Liver (tissue), 9 donors: ENCODE data around the gene SMOC1. TPM values are rescaled to one million over a fixed set of nuclear protein-coding genes. Genes with fewer than 3 reads are reported as not detected.

Experiments used
- DNase-seq: peaks from one replicate; pipeline ENCODE4 v3.0.0-alpha.2; 2017; ENCODE audit warnings: low spot score
- H3K27ac ChIP-seq, 2 donors: one replicate each; pipeline ENCODE4 v1.7.0; 2013; ENCODE audit warnings: inconsistent platforms in 2 of 2, low read length in 2 of 2, control low read depth in 1 of 2, low read depth in 1 of 2, mild to moderate bottlenecking in 1 of 2
- H3K27me3 ChIP-seq, 4 donors: one replicate each; pipeline versions ENCODE4 v1.6.1 to v1.7.0; 2013; ENCODE audit warnings: low read length in 3 of 4, inconsistent platforms in 1 of 4, mild to moderate bottlenecking in 1 of 4, moderate library complexity in 1 of 4; ENCODE audit not compliant: control insufficient read depth in 4 of 4, insufficient read depth in 4 of 4
- H3K36me3 ChIP-seq, 4 donors: one replicate each; pipeline versions ENCODE4 v1.6.1 to v1.7.0; 2013; ENCODE audit warnings: low read length in 3 of 4, mild to moderate bottlenecking in 3 of 4, low read depth in 1 of 4, moderate library complexity in 1 of 4; ENCODE audit not compliant: control insufficient read depth in 4 of 4, insufficient read depth in 3 of 4
- H3K4me1 ChIP-seq, 4 donors: one replicate each; pipeline versions ENCODE4 v1.6.1 to v1.7.0; 2013; ENCODE audit warnings: low read length in 3 of 4, mild to moderate bottlenecking in 3 of 4, moderate library complexity in 1 of 4; ENCODE audit not compliant: control insufficient read depth in 4 of 4, insufficient read depth in 4 of 4
- H3K4me3 ChIP-seq, 3 donors: one replicate each; pipeline versions ENCODE4 v1.6.1 to v1.7.0; 2013; ENCODE audit warnings: low read length in 3 of 3, control low read depth in 1 of 3, low read depth in 1 of 3, mild to moderate bottlenecking in 1 of 3
- H3K9ac ChIP-seq, 2 donors: one replicate each; pipeline ENCODE4 v1.7.0; 2013; ENCODE audit warnings: low read length in 2 of 2, mild to moderate bottlenecking in 2 of 2, moderate library complexity in 2 of 2, control low read depth in 1 of 2, low read depth in 1 of 2
- H3K9me3 ChIP-seq, 4 donors: one replicate each; pipeline versions ENCODE4 v1.6.1 to v1.7.0; 2013; ENCODE audit warnings: low read length in 3 of 4; ENCODE audit not compliant: control insufficient read depth in 4 of 4
- ATF3 ChIP-seq: IDR thresholded peaks from 2 replicates; pipeline ENCODE4 v1.6.1; 2016; ENCODE audit warnings: antibody characterized with exemption
- CTCF ChIP-seq: fragments of 150-350 bp; IDR thresholded peaks from 2 replicates; pipeline ENCODE4 v1.5.1; 2017; ENCODE audit warnings: improper control_type of control experiment, low read depth, low read length; ENCODE audit not compliant: missing input control
- EGR1 ChIP-seq, 2 donors: IDR thresholded peaks; 2 replicates each; pipeline ENCODE4 v1.6.1; 2016 to 2018; ENCODE audit warnings: antibody characterized with exemption in 2 of 2, low read depth in 2 of 2
- FOXA1 ChIP-seq: IDR thresholded peaks from 2 replicates; pipeline ENCODE4 v1.6.1; 2016; ENCODE audit warnings: antibody characterized with exemption
- FOXA2 ChIP-seq: IDR thresholded peaks from 2 replicates; pipeline ENCODE4 v1.6.1; 2016; ENCODE audit warnings: antibody characterized with exemption
- GABPA ChIP-seq, 2 donors: IDR thresholded peaks in 1 of 2; conservative IDR thresholded peaks in 1 of 2; 2 replicates each; pipeline ENCODE4 v1.6.1; 2016; ENCODE audit warnings: antibody characterized with exemption in 2 of 2, mild to moderate bottlenecking in 1 of 2, moderate library complexity in 1 of 2
- HNF4A ChIP-seq, 2 donors: conservative IDR thresholded peaks; 2 replicates each; pipeline ENCODE4 v1.6.1; 2016; ENCODE audit warnings: antibody characterized with exemption in 2 of 2, mild to moderate bottlenecking in 2 of 2
- HNF4G ChIP-seq: IDR thresholded peaks from 2 replicates; pipeline ENCODE4 v1.6.1; 2016; ENCODE audit warnings: antibody characterized with exemption
- JUND ChIP-seq, 2 donors: IDR thresholded peaks; 2 replicates each; pipeline ENCODE4 v1.6.1; 2016; ENCODE audit warnings: antibody characterized with exemption in 2 of 2
- MAX ChIP-seq: IDR thresholded peaks from 2 replicates; pipeline ENCODE4 v1.6.1; 2016; ENCODE audit warnings: antibody characterized with exemption
- NR2F2 ChIP-seq: IDR thresholded peaks from 2 replicates; pipeline ENCODE4 v1.6.1; 2016; ENCODE audit warnings: antibody characterized with exemption
- RAD21 ChIP-seq, 2 donors: IDR thresholded peaks; 2 replicates each; pipeline ENCODE4 v1.6.1; 2016; ENCODE audit warnings: antibody characterized with exemption in 2 of 2, mild to moderate bottlenecking in 2 of 2
- REST ChIP-seq: IDR thresholded peaks from 2 replicates; pipeline ENCODE4 v1.6.1; 2016; ENCODE audit warnings: antibody characterized with exemption, mild to moderate bottlenecking
- RXRA ChIP-seq, 2 donors: IDR thresholded peaks; 2 replicates each; pipeline ENCODE4 v1.6.1; 2017 to 2018; ENCODE audit warnings: antibody characterized with exemption in 2 of 2, mild to moderate bottlenecking in 1 of 2
- SP1 ChIP-seq: IDR thresholded peaks from 2 replicates; pipeline ENCODE4 v1.6.1; 2018; ENCODE audit warnings: antibody characterized with exemption, mild to moderate bottlenecking
- TAF1 ChIP-seq: conservative IDR thresholded peaks from 2 replicates; pipeline ENCODE4 v1.6.1; 2016; ENCODE audit warnings: antibody characterized with exemption, mild to moderate bottlenecking
- YY1 ChIP-seq: IDR thresholded peaks from 2 replicates; pipeline ENCODE4 v1.6.1; 2016; ENCODE audit warnings: antibody characterized with exemption, mild to moderate bottlenecking
- ZBTB33 ChIP-seq: IDR thresholded peaks from 2 replicates; pipeline ENCODE4 v1.6.1; 2016; ENCODE audit warnings: antibody characterized with exemption
- WGBS: extraction: QIAGEN DNeasy Blood & Tissue Kit; methylation state at CpG from one replicate; pipeline ENCODE4 v1.1.7; 2013; 5-methylcytosine and 5-hydroxymethylcytosine counted together
- polyA plus RNA-seq, 2 donors: library from polyadenylated mRNA; stranded (reverse) in 1 of 2; unstranded in 1 of 2; fragments of 200-250 nt in 1 of 2; fragments of >200 nt in 1 of 2; fragmentation: Nextera tagmentation in 1 of 2; extraction: Ambion mirVana in 1 of 2; gene quantifications; one replicate each; pipeline versions ENCODE4 v1.2.1 to v1.2.3, GENCODE V29; 2013 to 2015
- total RNA-seq, 2 donors: library from RNA; depleted of rRNA; stranded (reverse); fragments of >200 nt; gene quantifications; one replicate each; pipeline ENCODE4 v1.2.3, GENCODE V29; 2014
- donor health status: healthy.
- donor health status: healthy.
- donor health status: healthy.
- donor health status: healthy.
- donor health status: healthy.

The SMOC1 gene
- total and polyA plus RNA-seq, 4 donors, result 11.2 to 43.7 (median 27.4) TPM

GRCh38 chr14:69921052-69921451, 41.8 kb downstream of the SMOC1 start:
- H3K27me3 ChIP-seq, result no peaks in the 10 kb centered on the region
- no peak for DNase-seq
- peaks cover 0 to 5% (median 2%) of the 10 kb centered on the region in 4 donors for H3K36me3 ChIP-seq
- no peaks in the 10 kb centered on the region for H3K9me3 ChIP-seq
- H3K9ac ChIP-seq, result no peak overlapping the region
- peaks cover 0 to 15% (median 1%) of the 10 kb centered on the region in 4 donors for H3K4me1 ChIP-seq
- H3K4me3 ChIP-seq, result no peak overlapping the region
- 98% methylated on average over 9 of the region's 9 CpGs for WGBS
- H3K27ac ChIP-seq, result no peak overlapping the region
- TF ChIP-seq ATF3 (no peak), REST (no peak), FOXA1 (no peak), HNF4A (conservative IDR thresholded peaks at IDR 0.05) (no peak), NR2F2 (no peak), YY1 (no peak), TAF1 (no peak), SP1 (no peak), ZBTB33 (no peak), RXRA (IDR thresholded peaks at IDR 0.05) (no peak), JUND (IDR thresholded peaks at IDR 0.05) (no peak), GABPA (IDR thresholded peaks at IDR 0.05 in 1 of 2, conservative IDR thresholded peaks at IDR 0.05 in 1 of 2) (no peak), CTCF (no peak), MAX (no peak), RAD21 (IDR thresholded peaks at IDR 0.05) (no peak), FOXA2 (no peak), EGR1 (IDR thresholded peaks at IDR 0.05; ENCODE audit: low read depth in 2 of 2) (no peak), HNF4G (no peak)
